AML-193 (cell line): ENCODE results near the gene GPR34.
A peak's percentile ranks its signal among the peaks of the same experiment; 100 is the strongest.

Source experiments
- DNase-seq, 2 experiments: peaks; one replicate each; lab custom pipeline; 2025; lab: John Stamatoyannopoulos, UW

Gene GPR34

DNA sequence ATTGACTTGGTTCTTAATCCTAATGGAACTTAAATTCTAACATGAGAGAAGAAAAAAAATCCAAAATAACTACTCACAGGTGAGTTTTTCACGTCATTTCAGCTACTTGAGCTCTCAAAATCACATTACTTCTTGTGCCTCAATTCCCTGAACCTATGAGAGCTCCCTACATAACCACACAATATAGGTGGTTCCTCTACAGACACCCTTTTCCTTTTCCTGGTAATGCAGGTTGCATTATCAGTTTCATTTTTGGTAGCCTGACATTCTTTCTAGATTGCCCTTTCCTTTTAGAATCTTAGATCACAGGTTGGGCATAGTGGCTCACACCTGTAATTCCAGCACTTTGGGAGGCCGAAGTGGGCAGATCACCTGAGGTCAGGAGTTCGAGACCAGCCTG lies 4.3 kb downstream of the GPR34 start:
- DNase-seq, result no peak

DNA sequence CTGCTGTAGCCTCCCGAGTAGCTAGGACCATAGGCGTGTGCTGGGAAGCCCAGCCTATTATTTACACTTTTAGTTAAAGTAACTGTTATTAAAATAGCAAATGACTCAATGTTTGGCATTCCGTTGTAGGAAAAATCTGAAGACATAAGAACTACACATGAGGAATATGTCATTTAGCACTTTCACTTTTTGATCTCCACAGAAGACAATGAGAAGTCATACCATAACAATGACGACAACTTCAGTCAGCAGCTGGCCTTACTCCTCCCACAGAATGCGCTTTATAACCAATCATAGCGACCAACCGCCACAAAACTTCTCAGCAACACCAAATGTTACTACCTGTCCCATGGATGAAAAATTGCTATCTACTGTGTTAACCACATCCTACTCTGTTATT lies 6.7 kb downstream of the GPR34 start:
- DNase-seq, result no peak

DNA sequence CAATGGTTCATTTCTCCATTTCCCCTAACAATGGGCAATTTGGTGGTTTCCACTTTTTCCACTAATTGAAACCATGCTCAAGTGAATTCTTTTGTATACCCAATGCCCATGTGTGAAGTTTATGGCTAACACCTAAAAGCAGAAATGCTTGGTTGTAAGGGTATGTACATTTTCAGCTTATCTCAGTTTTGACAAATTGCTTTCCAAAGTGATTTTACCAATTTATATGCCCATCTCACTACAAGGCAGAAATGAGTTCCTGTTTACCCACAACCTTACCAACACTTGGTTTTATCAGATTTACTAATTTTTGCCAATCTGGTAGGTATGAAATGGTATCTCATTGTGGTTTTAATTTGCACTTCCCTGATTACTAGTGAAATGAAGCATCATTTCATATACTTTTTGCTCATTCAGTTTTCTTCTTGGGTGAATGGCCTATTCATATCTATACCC lies 14.8 kb downstream of the GPR34 start:
- no peak for DNase-seq

DNA sequence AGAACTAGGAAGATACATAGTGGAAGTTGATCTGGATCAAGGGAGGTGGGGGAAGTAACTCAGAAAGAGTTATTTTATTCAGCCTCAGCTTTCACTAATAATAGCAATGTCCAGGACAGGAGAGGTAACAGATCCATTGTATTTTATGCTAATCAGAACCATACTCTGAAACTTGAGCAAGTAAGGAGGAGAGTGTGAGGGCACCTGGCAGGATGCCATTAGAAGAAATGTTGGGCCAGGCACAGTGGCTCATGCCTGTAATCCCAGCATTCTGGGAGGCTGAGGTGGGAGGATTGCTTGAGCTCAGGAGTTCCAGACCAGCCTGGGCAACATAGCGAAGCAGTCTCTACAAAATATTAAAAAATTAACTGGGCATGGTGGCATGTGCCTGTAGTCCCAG lies 16.3 kb downstream of the GPR34 start:
- no peak for DNase-seq

DNA sequence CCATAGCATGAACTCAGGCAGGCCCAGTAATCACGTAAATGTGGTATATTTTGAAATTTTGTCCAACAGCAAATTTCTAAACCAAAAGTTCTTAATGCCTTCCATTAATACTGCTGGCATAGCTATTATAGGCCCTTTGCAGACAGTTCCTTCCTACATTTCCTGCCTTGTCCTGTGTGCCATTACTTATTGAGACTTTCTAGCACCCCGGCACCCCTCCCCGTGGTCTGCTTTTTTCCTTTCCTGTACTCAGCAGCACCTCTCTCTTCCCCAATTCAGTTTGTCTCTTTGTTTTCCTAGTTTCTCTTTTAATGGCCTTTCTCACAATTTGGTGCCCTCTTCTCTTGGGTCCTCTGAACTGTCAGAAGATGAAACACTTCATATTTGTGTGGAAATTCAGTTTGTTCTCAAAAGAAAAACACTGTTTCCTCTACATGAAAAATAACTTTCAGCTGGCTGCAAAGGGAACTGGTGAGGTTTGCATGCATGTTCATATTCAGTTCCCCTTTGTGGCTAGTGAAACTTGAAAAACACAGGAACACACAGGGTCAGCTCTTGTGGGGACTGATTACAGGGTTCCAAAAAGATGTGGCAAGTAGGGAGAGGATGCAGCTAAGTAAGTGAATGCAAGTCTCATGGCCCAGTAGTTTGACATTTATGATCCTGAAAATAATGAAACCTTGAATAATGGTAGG lies 17.1 kb downstream of the GPR34 start:
- peak; percentile 54 to 65 for DNase-seq

DNA sequence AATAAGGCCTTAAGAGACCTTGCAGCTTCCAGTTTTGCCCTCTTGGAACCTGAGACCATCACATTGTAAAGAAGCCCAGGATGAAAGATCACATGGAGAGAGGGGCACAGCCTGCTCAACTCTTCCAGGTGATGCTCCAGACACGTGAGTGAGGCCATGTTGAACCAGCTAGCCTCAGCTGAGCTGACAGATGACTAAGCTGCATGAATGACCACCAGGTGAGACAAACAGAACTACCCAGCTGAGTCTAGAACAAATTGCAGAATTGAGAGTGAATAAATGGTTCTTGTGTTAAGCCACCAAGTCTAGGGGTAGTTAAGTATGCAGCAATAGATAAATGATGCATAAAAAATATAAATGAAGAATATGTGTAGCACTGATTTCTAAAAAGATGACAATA lies 18.4 kb downstream of the GPR34 start:
- no peak for DNase-seq

DNA sequence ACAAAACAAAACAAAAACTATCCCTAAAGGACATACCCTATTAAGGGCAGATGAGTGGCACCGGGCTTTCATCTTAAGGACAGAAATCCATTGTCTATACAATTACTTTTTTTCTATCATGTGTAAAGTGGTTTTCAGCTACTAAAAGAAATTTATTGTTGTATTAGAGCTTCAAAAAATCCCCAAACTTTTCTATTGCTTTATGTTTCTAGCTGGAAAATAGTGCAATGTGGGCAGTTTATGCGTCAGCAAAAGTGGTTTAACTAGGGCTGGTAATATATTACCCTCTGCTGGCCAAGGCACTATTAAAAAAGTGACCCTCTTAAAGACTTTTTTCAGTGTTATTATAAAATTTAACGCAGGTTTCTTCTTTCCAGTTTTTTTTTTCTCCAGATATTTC lies 19.7 kb downstream of the GPR34 start:
- no peak for DNase-seq

DNA sequence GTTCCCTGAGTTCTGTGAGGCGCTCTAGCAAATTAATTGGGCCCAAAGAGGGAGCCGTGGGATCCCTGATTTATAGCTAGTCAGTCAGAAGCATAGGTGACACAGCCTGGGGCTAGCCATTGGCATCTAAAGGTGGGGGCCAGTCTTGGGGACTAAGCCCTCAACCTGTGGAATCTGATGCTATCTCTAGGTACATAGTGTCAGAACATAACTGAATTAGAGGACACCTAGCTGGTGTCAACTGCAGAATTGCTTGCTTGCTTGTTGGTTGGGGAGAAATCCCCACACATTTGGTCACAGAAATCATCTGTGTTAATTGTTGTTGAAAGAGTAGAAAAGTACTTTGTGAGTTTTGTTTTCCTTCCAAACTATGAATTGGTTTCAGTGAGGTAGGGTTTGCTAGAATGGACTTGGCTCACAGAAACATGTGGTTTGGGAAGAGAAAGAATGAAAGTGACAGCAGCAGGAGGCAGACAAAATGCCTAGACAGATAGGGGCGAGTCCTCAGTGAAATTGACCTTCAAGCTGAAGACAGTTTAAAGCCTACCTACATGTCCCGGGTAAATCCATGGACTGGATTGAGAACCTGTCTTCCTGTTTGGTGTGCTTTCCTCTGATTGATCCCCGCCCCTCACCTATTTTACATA lies 22.4 kb downstream of the GPR34 start:
- no peak for DNase-seq

DNA sequence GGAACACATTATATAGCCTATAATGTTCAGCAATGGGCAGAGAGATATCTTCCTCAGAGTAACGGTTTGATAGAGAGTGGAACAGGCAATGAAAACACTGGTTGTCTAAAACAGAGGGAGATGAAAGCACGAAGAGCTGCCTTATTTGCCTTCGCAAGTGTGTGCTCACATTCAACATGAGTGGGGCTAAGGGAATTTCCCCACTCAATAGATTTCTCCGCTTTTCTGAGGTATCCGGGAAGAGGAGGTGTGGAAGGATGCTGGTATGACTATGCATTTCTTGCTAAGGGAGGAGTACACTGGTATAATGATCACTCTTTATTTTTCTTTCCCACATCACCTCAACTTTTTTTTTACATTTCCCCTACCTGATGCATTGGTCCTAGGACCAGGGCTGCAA lies 27.4 kb downstream of the GPR34 start:
- DNase-seq, result no peak

DNA sequence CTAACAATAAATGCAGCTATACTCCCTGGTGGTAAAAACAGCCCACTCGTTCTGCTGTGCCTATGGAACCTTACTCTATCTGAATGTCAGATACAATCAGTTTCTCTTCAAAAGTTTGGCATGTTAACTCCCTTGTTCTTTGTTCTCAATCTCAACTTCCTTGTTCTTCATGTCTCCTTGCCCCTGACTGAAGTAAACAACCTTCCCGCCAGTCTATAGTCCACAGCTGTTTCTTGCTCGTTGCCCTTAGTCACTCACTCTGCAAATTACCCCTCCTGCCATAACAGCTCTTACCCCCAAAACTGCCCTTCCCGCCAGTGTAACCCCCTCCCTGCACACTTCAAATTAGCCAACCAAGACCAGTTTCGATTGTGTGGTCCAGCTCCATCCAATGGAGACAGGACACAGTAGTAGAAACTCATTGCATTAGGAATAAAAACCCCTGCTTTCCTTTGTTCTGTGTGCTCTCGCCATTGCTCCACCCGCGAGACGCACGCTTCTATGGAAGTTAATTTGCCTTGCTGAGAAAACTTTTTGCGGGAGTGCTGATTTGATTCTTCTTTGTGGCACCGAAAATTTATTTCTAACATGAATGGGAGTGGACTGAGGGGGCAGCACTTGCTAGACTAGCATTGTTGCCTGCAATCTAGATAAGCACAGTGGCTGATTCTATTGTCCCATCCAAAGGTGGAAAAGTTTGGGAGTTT lies 28.1 kb downstream of the GPR34 start:
- DNase-seq, result no peak

DNA sequence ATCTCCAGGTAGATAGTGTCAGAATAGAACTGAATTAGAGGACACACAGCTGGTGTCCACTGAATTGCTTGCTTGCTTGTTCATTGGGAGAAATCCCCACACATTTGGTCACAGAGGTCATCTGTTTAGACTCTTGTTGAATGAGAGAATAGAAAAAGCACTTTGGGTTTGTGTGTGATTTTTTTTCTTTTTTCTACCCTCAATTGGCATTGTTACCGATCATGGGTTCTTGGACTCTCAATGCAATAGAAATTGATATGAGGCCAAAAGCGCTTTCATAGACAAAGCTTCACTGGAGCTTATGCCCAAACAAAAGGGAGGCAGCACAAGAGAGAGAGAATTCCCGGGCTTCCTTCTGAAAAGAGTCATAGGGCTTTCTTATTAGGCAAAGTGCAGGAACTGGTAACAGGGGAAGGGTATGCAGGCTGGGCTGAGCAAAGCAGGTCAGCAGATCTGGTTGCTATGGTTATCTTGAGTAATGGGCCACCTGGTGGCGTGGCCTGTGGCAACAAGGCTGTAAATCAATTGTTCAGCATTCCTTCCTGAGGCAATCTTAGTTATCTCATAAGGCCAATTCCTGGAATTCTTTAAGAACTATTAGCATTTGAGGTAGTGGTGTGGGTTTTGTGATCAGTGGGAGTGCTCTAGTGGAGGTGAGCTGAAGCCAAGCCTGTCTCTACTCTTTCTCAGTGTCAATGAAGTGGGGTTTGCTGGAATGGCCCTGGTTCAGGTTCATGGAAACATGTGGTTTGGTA lies 29.9 kb downstream of the GPR34 start:
- DNase-seq, result no peak

DNA sequence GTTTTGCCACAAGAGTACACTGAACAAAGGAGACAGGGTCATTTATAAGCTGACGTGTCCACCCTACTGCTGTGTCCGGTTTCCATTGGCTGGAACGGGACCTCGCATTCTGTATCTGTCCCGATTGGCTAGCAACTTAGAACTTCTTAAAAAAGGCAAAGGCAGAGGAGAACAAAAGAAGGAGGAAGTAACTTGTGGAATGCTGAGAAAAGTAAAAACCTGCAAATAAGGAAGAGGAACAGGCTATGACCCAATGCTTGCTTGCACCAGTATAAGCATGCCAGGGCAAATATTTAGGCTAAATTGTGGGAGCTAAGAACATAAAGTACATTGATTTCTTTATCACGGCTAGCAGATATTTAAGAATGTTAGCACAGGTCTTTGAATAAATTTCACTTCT lies 30.8 kb downstream of the GPR34 start:
- DNase-seq, result peak; percentile 4 to 13

DNA sequence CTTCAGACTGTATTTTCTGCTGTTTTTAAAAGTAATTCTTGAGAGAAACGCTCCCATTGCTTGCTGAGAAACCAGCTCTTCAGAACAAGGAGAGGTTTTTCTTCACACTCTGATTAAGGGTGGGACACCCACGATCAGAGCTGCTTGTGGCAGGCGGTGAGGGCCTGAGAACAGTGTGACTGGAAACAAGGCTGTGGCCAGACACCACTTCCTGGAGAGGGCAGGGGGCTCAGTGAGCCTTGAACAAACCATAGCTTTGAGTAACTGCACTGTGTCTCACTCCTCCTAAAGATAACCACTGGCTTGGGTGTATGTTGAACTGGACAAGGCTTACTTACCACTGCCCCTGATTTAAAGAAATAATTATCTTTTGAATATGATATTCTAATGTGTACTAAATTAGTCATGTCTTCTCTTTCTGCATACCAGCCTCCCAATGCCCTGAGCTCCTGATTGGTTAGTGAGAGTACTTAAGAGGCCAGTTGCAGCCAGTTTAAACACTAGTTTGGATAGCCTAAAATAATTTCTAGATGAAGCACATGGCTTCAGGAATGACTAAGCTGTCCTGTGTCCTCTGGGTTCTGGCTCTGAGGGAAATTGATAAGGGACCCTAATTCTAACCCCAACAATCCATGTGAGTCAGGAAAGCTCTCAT lies 31.5 kb downstream of the GPR34 start:
- DNase-seq, result no peak

DNA sequence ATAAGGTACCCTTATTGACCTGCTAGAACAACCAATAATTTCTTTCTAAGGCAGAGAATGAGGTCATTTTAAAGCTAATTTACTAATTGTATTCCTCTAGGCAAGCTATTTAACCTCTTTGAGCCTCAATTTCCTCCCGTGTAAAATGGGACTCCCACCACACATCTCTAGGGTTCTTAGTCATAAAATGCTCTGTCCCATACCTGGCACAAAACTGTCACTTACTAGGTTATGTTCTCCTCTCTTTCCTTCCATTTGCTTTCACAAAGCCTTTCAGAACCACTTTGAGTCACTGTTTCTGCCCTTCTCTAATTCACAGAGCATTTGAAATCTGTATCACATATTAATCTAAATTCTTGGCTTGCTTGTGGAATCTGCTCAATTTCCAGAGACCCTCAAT lies 32.8 kb downstream of the GPR34 start:
- no peak for DNase-seq

DNA sequence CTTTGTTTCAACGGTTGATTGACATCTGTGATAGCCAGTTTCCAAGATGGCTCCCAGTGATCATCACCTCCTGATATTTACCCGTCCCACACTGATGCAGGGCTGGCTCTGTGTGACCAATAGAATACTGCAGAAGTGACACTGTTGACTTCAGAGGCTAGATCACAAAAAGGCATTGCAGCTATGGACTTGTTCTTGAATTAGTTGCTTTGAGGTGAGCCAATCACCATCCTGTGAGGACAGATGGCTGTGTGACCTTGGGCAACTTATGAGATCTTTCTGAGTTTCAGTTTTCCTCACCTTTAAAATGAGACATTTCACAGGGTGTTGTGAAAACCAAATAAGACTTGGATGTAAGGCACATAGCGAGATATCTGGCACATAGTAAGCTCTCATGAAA lies 33.4 kb downstream of the GPR34 start:
- no peak for DNase-seq

DNA sequence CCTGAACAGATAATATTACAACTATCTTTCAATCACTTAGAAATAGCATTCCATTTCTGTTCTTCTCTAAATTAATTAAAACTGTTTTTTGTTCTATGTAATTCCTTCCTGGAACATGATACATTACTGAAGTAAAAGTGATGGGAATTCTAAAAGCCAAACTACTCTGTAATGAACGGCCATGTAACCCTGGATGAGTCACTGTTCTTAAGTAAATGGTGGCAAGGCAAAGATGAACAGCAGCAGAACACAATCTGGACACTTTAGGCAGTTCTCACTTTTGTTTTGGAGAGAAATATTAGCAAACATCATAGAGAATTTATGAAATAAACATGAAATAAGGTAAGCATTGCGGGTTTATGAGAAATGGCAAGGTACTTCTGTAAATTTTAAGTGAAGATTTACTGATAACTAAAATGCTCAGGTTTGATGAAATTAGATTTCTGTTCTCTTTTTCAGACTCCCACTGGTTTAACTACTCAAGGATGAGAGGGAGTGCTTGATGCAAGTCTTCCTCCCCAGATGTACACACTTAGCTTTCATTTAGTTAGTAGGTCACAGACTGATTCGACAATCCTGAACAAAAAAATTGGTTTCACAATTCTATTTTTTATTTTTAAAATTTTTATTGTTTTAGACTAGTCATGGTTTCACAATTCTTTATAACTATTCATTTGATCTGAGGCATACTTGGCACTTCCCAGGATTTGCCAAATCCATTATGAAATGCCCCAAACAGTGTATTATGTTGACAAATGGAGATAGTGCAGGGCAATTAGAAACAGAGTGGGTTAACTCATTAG lies 34.2 kb downstream of the GPR34 start:
- DNase-seq, result no peak

DNA sequence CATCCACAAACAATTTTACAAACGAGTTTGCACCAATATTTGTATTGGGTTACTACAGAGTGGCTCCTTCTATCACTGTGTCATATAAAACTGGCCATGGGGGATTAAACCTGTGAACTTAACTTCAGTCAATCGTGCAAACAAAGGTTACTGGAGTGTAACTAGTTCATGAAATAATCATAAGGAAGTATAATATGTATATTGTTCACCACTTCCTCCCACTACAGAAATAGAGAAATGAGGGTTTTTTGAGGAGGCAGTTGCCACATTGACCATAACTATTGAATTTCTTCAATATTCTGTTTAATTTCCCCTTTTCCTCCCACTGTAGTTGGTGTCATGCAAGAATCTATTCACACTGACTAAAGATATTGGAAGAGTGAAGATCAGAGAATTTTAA lies 35.1 kb downstream of the GPR34 start, which contains the start of gene GPR82:
Gene GPR82, plus strand, starts transcription at position 356 of the 400 bp plus-strand sequence. CDS start 2,846 bp downstream, outside the sequence.
- DNase-seq, result peak; percentile 66 to 68

DNA sequence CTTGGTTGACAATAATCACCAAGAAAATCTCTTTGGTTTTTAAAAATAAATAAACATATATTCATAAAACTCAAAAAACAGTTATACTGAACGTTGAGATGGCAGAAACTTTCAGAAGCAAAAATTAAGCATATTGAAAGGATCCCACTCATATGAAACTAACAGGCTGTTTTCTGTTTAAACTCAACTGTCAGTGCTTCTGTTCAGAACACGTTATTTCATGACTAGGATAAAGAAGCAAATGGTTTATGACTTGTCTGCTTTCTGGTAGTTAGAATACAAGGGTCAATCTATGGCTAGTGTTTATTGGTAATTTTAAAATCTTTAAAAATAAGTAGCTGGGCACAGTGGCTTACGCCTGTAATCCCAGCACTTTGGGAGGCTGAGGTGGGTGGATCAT lies 39.4 kb downstream of the GPR34 start:
- DNase-seq, result no peak

DNA sequence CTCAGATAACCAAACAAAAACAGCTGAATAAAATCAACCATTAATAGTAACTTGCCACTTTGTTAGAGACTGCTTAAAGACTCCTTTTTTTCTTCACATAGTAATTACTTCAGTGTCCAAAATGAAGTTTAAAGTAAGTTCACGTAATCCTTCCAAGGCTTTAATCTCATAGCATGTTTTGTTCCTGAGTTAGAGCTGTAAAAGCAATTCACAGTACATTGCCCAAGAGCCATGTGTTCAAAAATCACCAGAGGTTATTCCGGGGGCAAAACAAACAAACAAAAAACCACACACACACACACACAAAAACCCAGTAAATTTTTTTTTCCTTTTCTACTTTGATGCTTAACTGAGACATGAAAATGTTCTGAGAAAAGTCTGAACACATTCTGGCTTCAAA lies 41.3 kb downstream of the GPR34 start:
- no peak for DNase-seq

DNA sequence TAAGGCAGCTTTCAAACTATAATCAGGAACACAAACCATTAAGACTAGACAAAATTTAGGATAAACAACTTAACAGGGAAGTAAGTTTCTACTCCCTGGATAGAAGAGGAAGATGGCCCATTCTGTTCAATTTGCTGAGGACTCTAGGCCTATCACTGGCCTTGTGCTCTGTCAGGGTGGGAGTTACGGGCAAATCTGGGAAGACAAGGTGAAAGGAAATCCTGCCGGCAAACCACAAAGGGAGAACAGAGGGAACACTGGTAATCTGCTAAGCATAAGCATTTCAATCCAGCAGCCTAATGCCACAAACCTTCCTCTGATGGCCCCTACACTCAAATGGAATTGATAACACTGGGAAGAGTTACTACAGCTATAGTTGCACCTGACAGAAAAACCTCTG lies 43.5 kb downstream of the GPR34 start:
- DNase-seq, result no peak

DNA sequence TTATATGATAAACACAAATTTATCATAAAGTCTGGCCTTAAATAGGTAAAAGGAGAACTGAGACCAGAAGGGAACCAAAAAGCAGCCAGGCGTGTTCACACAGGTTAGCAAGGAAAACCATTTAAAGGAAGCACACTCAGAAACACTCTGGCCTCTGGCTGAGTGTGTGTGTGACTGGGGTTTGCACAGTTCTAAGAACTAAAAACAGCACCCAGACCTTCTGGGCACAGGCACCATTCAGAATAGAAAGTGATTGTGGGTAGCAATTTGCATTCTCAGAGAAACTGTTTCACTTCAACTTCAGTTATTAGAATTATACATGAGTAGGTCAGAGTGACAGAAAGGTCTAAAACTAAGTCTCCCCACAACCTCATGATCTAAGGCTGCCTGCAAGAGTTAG lies 45.2 kb downstream of the GPR34 start:
- DNase-seq, result no peak
